HFFc6 (cell line): ENCODE results near the gene ATF6. TPM values are rescaled to one million over a fixed set of nuclear protein-coding genes. Genes with fewer than 3 reads are reported as not detected.

Experiments used
- DNase-seq: peaks from one replicate; pipeline ENCODE4 v3.0.0-alpha.2; 2018
- H3K27ac Mint-ChIP-seq: 2 replicates; pipeline ENCODE4 v1.8.0; 2020; ENCODE audit warnings: mild to moderate bottlenecking, mixed read lengths
- H3K27me3 Mint-ChIP-seq: 2 replicates; pipeline ENCODE4 v1.8.0; 2021; ENCODE audit warnings: mild to moderate bottlenecking, moderate library complexity, mixed read lengths; ENCODE audit not compliant: insufficient read depth
- H3K36me3 Mint-ChIP-seq: 2 replicates; pipeline ENCODE4 v1.8.0; 2021; ENCODE audit warnings: low read depth, mixed read lengths
- H3K4me1 Mint-ChIP-seq: 2 replicates; pipeline ENCODE4 v1.8.0; 2020; ENCODE audit warnings: low read depth, mixed read lengths
- H3K4me3 Mint-ChIP-seq: 2 replicates; pipeline ENCODE4 v1.8.0; 2020; ENCODE audit warnings: mild to moderate bottlenecking, moderate library complexity, mixed read lengths
- H3K9me3 Mint-ChIP-seq: 2 replicates; pipeline ENCODE4 v1.8.0; 2020; ENCODE audit warnings: mild to moderate bottlenecking, mixed read lengths
- total RNA-seq, 6 experiments: library from RNA; stranded (reverse); fragmentation: NEBNext Ultra II Directional; extraction: Animal tissue kit (Norgen Biotek cat#: 25700); gene quantifications; 2 replicates in 1 of 6; 3 replicates in 5 of 6; pipeline ENCODE4 v1.2.3, GENCODE V29; 2021
- TF ChIP-seq, protein P1 (sequence below): fragments of 200-600 bp; sonication (generic); IDR thresholded peaks from 2 replicates; pipeline ENCODE4 v1.5.0; 2021; ENCODE audit warnings: antibody characterized with exemption, mild to moderate bottlenecking

Gene ATF6
- total RNA-seq, 6 experiments from 2014 or later, result 23.7 to 29.9 (median 27.6) TPM

DNA sequence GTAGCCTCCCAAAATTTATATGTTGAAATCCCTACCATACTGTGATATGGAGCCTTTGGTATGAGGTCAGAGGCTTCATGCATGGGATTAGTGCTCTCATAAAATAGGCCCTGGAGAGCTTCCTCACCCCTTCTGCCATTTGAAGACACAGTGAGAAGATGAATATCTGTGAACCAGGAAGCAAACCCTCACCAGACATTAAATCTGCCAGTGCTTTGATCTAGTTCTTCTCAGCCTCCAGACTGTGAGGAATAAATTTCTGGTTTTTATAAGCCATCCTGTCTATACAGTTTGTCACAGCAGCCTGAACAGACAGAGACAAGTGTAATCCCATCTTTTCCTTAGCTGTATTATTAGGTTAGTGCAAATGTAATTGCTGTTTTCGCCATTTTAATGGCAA lies 169.1 kb downstream of the ATF6 start:
- DNase-seq, result no peak
- no peaks in the 10 kb centered on the region for H3K9me3 Mint-ChIP-seq
- peaks cover 17% of the 10 kb centered on the region for H3K4me1 Mint-ChIP-seq
- H3K27ac Mint-ChIP-seq, result no peak overlapping the region
- H3K36me3 Mint-ChIP-seq, result peaks cover 10% of the 10 kb centered on the region
- H3K27me3 Mint-ChIP-seq, result no peaks in the 10 kb centered on the region
- TF ChIP-seq, protein P1, sequence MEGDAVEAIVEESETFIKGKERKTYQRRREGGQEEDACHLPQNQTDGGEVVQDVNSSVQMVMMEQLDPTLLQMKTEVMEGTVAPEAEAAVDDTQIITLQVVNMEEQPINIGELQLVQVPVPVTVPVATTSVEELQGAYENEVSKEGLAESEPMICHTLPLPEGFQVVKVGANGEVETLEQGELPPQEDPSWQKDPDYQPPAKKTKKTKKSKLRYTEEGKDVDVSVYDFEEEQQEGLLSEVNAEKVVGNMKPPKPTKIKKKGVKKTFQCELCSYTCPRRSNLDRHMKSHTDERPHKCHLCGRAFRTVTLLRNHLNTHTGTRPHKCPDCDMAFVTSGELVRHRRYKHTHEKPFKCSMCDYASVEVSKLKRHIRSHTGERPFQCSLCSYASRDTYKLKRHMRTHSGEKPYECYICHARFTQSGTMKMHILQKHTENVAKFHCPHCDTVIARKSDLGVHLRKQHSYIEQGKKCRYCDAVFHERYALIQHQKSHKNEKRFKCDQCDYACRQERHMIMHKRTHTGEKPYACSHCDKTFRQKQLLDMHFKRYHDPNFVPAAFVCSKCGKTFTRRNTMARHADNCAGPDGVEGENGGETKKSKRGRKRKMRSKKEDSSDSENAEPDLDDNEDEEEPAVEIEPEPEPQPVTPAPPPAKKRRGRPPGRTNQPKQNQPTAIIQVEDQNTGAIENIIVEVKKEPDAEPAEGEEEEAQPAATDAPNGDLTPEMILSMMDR, result no peak
- H3K4me3 Mint-ChIP-seq, result no peak overlapping the region

DNA sequence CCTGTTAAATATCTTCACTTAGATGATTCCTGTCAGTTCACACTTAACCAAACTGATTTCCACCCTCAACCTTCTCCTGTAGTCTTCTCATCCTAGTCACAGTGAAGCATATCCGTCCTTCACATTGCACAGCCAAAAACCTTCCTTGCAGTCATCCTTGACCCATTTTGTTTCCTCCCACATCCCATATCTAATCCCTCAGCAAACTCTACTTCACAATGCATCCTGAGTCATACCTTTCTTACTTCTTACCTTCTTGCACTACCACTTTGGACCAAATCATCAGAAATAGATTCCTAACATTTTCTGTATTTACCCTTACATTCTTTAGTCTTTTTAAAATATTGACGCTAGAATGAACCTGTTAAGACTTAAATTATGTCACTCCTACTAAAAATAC lies 170.7 kb downstream of the ATF6 start:
- DNase-seq, result no peak
- H3K27me3 Mint-ChIP-seq, result no peaks in the 10 kb centered on the region
- no peaks in the 10 kb centered on the region for H3K9me3 Mint-ChIP-seq
- H3K4me3 Mint-ChIP-seq, result no peak overlapping the region
- no peak overlapping the region for H3K27ac Mint-ChIP-seq
- H3K36me3 Mint-ChIP-seq, result peaks cover 10% of the 10 kb centered on the region
- peaks cover 22% of the 10 kb centered on the region for H3K4me1 Mint-ChIP-seq
- TF ChIP-seq, protein P1, result no peak

- H3K9me3 Mint-ChIP-seq, result no peaks in the 10 kb centered on the region
- peaks cover 25% of the 10 kb centered on the region for H3K4me1 Mint-ChIP-seq
- H3K27ac Mint-ChIP-seq, result peak overlapping the region; percentile 8; the same call in 1 of the 2 replicates
- no peak for DNase-seq
- peaks cover 5% of the 10 kb centered on the region for H3K36me3 Mint-ChIP-seq
- no peak overlapping the region for H3K4me3 Mint-ChIP-seq
- TF ChIP-seq, protein P1, result no peak
- H3K27me3 Mint-ChIP-seq, result no peaks in the 10 kb centered on the region
Observed at GRCh38 chr1:161940866-161941591, 174.9 kb downstream of the ATF6 start.

DNA sequence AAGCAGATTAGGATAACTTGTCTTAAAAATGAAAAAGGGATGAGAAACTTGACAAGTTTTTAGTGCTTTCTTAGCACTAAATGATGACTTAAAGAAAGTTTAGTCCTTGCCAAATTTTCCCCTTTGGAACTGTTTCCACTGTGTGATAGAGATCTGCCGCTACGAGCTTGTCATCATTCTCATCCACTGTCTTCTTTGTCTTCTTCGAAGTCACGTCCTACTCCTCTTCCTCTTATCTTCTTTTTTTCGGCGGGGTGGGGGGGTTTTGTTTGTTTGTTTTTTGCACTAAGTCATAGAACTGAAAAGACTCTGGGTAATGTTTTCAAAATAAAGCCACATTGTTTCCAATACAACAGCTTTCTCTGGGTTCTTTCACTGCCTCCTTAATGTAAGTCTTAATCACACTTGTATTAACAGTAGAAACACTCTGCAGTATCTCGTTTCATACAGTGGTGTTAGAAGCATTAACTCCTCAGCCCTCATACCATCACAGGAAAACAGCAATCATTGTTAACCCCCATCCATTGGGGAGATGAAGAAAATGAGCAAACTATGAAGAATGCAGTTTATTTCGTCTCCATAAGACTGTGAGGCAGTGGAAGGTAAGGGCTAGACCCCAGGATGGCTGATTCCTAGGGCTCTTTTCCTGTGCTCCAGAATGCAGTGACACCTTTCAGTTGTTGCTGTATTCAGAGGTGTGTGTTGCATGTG lies 175.8 kb downstream of the ATF6 start:
- peaks cover 34% of the 10 kb centered on the region for H3K4me1 Mint-ChIP-seq
- TF ChIP-seq, protein P1, result no peak
- H3K9me3 Mint-ChIP-seq, result no peaks in the 10 kb centered on the region
- no peak overlapping the region for H3K4me3 Mint-ChIP-seq
- no peak for DNase-seq
- H3K27me3 Mint-ChIP-seq, result no peaks in the 10 kb centered on the region
- no peak overlapping the region; the same call in 1 of the 2 replicates for H3K27ac Mint-ChIP-seq
- H3K36me3 Mint-ChIP-seq, result peaks cover 3% of the 10 kb centered on the region

DNA sequence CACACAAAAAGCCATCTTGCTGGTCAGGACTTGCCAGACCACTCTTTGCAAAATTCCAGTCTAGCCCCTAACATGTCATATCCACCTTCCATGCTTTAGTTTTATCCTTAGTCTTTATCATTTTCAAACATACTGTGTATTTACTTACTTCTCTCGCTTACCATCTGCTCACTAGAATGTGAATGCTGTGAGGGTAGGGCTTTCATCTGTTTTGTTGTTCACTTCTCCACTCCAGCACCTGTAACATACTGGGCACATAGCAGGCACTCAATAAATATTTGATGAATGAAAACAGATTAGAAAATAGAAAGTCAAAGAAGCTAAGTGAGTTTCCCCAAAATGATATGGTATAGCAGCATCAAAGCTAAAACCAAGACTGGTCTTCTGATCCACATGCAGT lies 177.6 kb downstream of the ATF6 start:
- H3K9me3 Mint-ChIP-seq, result no peaks in the 10 kb centered on the region
- TF ChIP-seq, protein P1, result no peak
- H3K36me3 Mint-ChIP-seq, result peaks cover 4% of the 10 kb centered on the region; the same call in 1 of the 2 replicates
- H3K4me3 Mint-ChIP-seq, result no peak overlapping the region
- H3K4me1 Mint-ChIP-seq, result peaks cover 38% of the 10 kb centered on the region
- no peaks in the 10 kb centered on the region for H3K27me3 Mint-ChIP-seq
- no peak for DNase-seq
- H3K27ac Mint-ChIP-seq, result no peak overlapping the region
